Transverse colon (tissue), 4 donors: ENCODE measurements around the gene IL12RB1. TPM values are rescaled to one million over a fixed set of nuclear protein-coding genes. Genes with fewer than 3 reads are reported as not detected.

ENCODE experiments used
- DNase-seq: peaks from one replicate; pipeline ENCODE4 v3.0.0-alpha.2; 2019
- H3K27ac ChIP-seq, 4 donors: fragments of 200-600 bp; sonication (generic); 2 replicates each; pipeline ENCODE4 v1.5.1; 2016 to 2018; ENCODE audit warnings: inconsistent platforms in 4 of 4
- H3K27me3 ChIP-seq: fragments of 200-600 bp; sonication (generic); 2 replicates; pipeline ENCODE4 v1.5.1; 2017; ENCODE audit warnings: inconsistent platforms
- H3K36me3 ChIP-seq, 4 donors: fragments of 200-600 bp; sonication (generic); 2 replicates each; pipeline ENCODE4 v1.5.1; 2017 to 2019; ENCODE audit warnings: inconsistent platforms in 4 of 4
- H3K4me1 ChIP-seq, 4 donors: fragments of 200-600 bp; sonication (generic); 2 replicates each; pipeline ENCODE4 v1.5.1; 2017 to 2020; ENCODE audit warnings: inconsistent platforms in 4 of 4
- H3K4me3 ChIP-seq, 4 donors: fragments of 200-600 bp; sonication (generic); 1 replicate in 1 of 4; 2 replicates in 3 of 4; pipeline versions ENCODE4 v1.5.1 to v1.6.1; 2017 to 2019; ENCODE audit warnings: inconsistent platforms in 4 of 4
- H3K9me3 ChIP-seq, 2 donors: fragments of 200-600 bp; sonication (generic); 2 replicates each; pipeline ENCODE4 v1.5.1; 2017 to 2019; ENCODE audit warnings: inconsistent platforms in 2 of 2
- CTCF ChIP-seq, 5 experiments: fragments of 200-600 bp in 3 of 5; fragments of 450-650 bp in 2 of 5; sonication (generic) in 3 of 5; IDR thresholded peaks; 1 replicate in 2 of 5; 2 replicates in 3 of 5; pipeline ENCODE4 v1.5.1; 2016 to 2017; ENCODE audit warnings: antibody characterized with exemption in 5 of 5, inconsistent platforms in 3 of 5, mild to moderate bottlenecking in 2 of 5, moderate library complexity in 1 of 5
- EP300 ChIP-seq: sonication (generic); formaldehyde crosslinking; IDR thresholded peaks from one replicate; pipeline ENCODE4 v1.6.1; 2017; ENCODE audit warnings: antibody characterized with exemption, low read depth
- POLR2A ChIP-seq: fragments of 450-650 bp; IDR thresholded peaks from one replicate; pipeline ENCODE4 v1.6.1; 2016; ENCODE audit warnings: antibody characterized with exemption, mild to moderate bottlenecking, moderate library complexity
- POLR2AphosphoS5 ChIP-seq, 3 donors: sonication (generic); formaldehyde crosslinking; IDR thresholded peaks; one replicate each; pipeline ENCODE4 v1.6.1; 2016; ENCODE audit warnings: antibody characterized with exemption in 3 of 3
- WGBS, 2 donors: methylation state at CpG; one replicate each; pipeline ENCODE4 v1.1.5; 2018; ENCODE audit warnings: low coverage in 1 of 2; 5-methylcytosine and 5-hydroxymethylcytosine counted together
- in situ Hi-C, 4 donors: fragments of 200-750 bp; cut with MboI; loops; one replicate each; pipeline versions ENCODE4 v1.15.0 to v1.15.1; 2017; ENCODE audit warnings: low sequenced_read_pairs in 3 of 4, low pct_ligation_motif_present in 1 of 4, low pct_unique_long_range_greater_than_20kb in 1 of 4
- intact Hi-C: fragments of 100-400 bp; cut with DNase I; formaldehyde crosslinking; loops from one replicate; pipeline ENCODE4 v1.15.1; 2023; ENCODE audit warnings: low total_unique reads
- total RNA-seq, 4 donors: library from RNA; depleted of rRNA; stranded (reverse); fragments of >200 nt; gene quantifications; one replicate each; pipeline ENCODE4 v1.1.0, GENCODE V29; 2016

Gene IL12RB1
- total RNA-seq, 4 donors from 2014 or later = 0.55 to 2.1 TPM; not detected in 2

- no peak overlapping the region for H3K4me3 ChIP-seq
- peak in 2 of 3 donors; percentile 45 to 58 for TF ChIP-seq POLR2AphosphoS5 (IDR thresholded peaks at IDR 0.05)
- TF ChIP-seq EP300 = peak; percentile 35
- TF ChIP-seq POLR2A = no peak
- intact Hi-C loops = no loop called here
- no peaks in the 10 kb centered on the region for H3K36me3 ChIP-seq
- no peaks in the 10 kb centered on the region for H3K9me3 ChIP-seq
- in situ Hi-C loops = no loop called here
- peak overlapping the region; percentile 74 to 82 (median 80) for H3K27ac ChIP-seq
- no peaks in the 10 kb centered on the region for H3K27me3 ChIP-seq
- peaks cover 21 to 63% (median 36%) of the 10 kb centered on the region in 4 donors for H3K4me1 ChIP-seq
- WGBS, 2 donors = 29 to 56% methylated on average over 8 to 16 of the region's 16 CpGs
- peak; percentile 75 for DNase-seq
Measured at GRCh38 chr19:18020212-18021085, 66.3 kb downstream of the IL12RB1 start.

- Histone ChIP-seq H3K27ac (peak overlapping the region; percentile 68 to 76 (median 70)), H3K4me3 (no peak overlapping the region), H3K27me3 (no peaks in the 10 kb centered on the region), H3K36me3 (peaks cover 0 to 19% (median 5%) of the 10 kb centered on the region in 4 donors), H3K9me3 (no peaks in the 10 kb centered on the region), H3K4me1 (peaks cover 22 to 63% (median 32%) of the 10 kb centered on the region in 4 donors)
- no peak for DNase-seq
- TF ChIP-seq POLR2AphosphoS5 (IDR thresholded peaks at IDR 0.05) (no peak), POLR2A (no peak), CTCF (IDR thresholded peaks at IDR 0.05) (no peak)
- intact Hi-C loops = no loop called here
- 76 to 77% methylated on average over 7 to 14 of the region's 15 CpGs for WGBS, 2 donors
- in situ Hi-C loops = loop anchor here in 1 of 4 donors (10.0 kb wide), 1 partner anchor 47 kb away; no protein-coding TSS in a partner anchor
Measured at GRCh38 chr19:18017275-18018083, 69.3 kb downstream of the IL12RB1 start.

GRCh38 chr19:18016209-18016910 lies 70.4 kb downstream of the IL12RB1 start:
- no peak overlapping the region for H3K4me3 ChIP-seq
- no peak for TF ChIP-seq POLR2AphosphoS5 (IDR thresholded peaks at IDR 0.05)
- TF ChIP-seq CTCF (IDR thresholded peaks at IDR 0.05) = no peak
- no peak for TF ChIP-seq POLR2A
- no peak for TF ChIP-seq EP300
- no peak for DNase-seq
- H3K9me3 ChIP-seq = no peaks in the 10 kb centered on the region
- WGBS, 2 donors = 86% methylated on average over 9 to 14 of the region's 14 CpGs
- intact Hi-C loops (no loop called here), in situ Hi-C loops (loop anchor here in 1 of 4 donors (10.0 kb wide), 1 partner anchor 48 kb away; no protein-coding TSS in a partner anchor)
- H3K36me3 ChIP-seq = peaks cover 0 to 26% (median 9%) of the 10 kb centered on the region in 4 donors
- peak overlapping the region; percentile 68 to 76 (median 70) for H3K27ac ChIP-seq
- H3K27me3 ChIP-seq = no peaks in the 10 kb centered on the region
- H3K4me1 ChIP-seq = peaks cover 16 to 52% (median 21%) of the 10 kb centered on the region in 4 donors

- no peaks in the 10 kb centered on the region for H3K27me3 ChIP-seq
- no peak for TF ChIP-seq EP300
- no peak for TF ChIP-seq POLR2A
- no peak for TF ChIP-seq CTCF (IDR thresholded peaks at IDR 0.05)
- TF ChIP-seq POLR2AphosphoS5 (IDR thresholded peaks at IDR 0.05) = no peak
- in situ Hi-C loops (loop anchor here in 1 of 4 donors (10.0 kb wide), 1 partner anchor 51 kb away; no protein-coding TSS in a partner anchor), intact Hi-C loops (no loop called here)
- no peaks in the 10 kb centered on the region for H3K9me3 ChIP-seq
- peaks cover under 1 to 31% (median 7%) of the 10 kb centered on the region in 4 donors for H3K4me1 ChIP-seq
- H3K4me3 ChIP-seq = no peak overlapping the region
- DNase-seq = no peak
- peak overlapping the region; percentile 34 to 66 (median 57) for H3K27ac ChIP-seq
- peaks cover 0 to 42% (median 18%) of the 10 kb centered on the region in 4 donors for H3K36me3 ChIP-seq
- WGBS, 2 donors = 87 to 100% methylated on average over 3 to 6 of the region's 6 CpGs
Measured at GRCh38 chr19:18014197-18014596, 72.5 kb downstream of the IL12RB1 start.
